HG03521 (cell line): ENCODE data around the gene ROPN1B.
"Not testable (repeated sequence)": the region's sequence is repeated elsewhere in the genome, so short reads cannot be mapped to it uniquely, and the experiment has no call there.

Source experiments
- ATAC-seq: cut with Tn5 transposase; IDR thresholded peaks from one replicate; pipeline ENCODE4 v1.9.1; 2021; ENCODE audit warnings: mild to moderate bottlenecking, moderate library complexity; ENCODE audit not compliant: unreplicated experiment

Gene ROPN1B

GRCh38 chr3:125968701-125969592 is at the start of gene ROPN1B:
Gene ROPN1B, plus strand, starts transcription at chr3:125969178. Its CDS starts 2,877 bp downstream, at chr3:125972055.
- not testable (repeated sequence) for ATAC-seq

GRCh38 chr3:125920191-125920590 is 48.8 kb upstream of the ROPN1B start:
- ATAC-seq: not testable (repeated sequence)

GRCh38 chr3:125920751-125921279 is 48.2 kb upstream of the ROPN1B start:
- not testable (repeated sequence) for ATAC-seq

DNA sequence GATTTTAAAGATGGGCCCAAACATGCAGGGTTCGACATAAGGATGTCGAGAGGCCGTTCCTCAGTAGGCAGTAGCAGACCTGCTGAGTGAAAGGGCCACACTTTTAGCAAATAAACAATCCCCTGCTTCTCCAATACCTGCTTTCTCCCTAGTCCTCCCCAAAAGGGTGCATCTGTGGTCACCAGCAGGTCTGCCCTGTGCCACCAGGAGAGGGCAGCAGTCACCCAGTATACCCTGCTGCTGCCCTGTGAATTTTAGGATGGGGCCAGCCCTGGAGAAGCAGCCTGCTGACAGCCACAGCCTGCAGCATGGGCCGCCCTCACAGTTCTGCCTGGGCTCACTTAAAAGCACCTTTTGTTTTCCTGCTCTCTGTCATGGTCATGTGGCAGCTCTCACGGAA is 47.3 kb upstream of the ROPN1B start:
- ATAC-seq: not testable (repeated sequence)

DNA sequence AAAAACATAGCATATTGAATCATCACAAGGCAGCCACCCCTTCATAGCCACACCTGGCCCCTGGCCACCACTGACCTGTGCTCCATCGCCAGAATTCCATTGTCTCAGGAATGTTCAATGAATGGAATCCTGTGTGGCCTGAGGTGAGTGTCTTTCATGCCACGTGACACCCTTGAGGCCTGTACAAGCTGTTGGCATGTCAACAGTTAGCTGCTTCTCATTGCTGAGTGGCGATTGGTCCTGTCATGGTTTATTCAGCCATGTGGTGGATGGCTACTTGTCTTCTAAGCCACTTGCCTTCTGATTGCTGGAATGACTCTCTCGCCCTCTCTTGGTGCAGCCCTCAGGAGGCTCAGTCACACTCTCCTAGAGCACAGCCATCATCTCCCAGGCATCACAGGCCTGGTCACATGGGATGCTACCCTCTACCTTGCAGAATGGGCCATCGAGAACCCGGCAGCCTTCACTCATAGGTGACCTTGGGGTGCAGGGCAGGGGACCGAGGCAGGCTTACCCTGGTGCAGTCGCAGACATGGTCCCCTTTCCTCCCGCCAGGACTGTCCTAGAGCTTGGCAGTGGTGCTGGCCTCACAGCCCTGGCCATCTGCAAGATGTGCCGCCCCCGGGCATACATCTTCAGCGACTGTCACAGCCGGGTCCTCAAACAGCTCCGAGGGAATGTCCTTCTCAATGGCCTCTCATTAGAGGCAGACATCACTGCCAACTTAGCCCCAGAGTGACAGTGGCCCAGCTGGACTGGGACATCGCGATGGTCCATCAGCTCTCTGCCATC is 45.5 kb upstream of the ROPN1B start:
- ATAC-seq: not testable (repeated sequence)

DNA sequence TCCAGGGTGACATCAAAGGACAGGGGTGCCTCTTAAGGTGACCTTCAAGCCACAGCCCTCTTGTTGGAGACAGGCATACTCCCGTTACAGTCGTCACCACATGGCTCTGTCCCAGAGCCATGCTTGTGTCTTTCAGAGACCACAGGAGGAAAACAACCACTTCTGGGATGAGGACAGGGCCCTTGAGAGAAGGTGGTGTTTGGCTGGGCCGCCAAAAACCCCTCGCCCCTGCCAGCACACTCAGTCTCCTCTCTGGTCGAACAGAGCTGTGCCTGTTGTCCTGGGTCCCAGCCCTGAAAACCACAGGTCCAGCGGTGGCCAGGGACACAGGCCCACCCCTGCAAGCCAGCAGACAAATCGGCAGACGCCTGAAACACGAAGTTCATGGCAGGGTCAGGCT is 44.7 kb upstream of the ROPN1B start:
- not testable (repeated sequence) for ATAC-seq

GRCh38 chr3:125925727-125926126 is 43.3 kb upstream of the ROPN1B start:
- not testable (repeated sequence) for ATAC-seq

DNA sequence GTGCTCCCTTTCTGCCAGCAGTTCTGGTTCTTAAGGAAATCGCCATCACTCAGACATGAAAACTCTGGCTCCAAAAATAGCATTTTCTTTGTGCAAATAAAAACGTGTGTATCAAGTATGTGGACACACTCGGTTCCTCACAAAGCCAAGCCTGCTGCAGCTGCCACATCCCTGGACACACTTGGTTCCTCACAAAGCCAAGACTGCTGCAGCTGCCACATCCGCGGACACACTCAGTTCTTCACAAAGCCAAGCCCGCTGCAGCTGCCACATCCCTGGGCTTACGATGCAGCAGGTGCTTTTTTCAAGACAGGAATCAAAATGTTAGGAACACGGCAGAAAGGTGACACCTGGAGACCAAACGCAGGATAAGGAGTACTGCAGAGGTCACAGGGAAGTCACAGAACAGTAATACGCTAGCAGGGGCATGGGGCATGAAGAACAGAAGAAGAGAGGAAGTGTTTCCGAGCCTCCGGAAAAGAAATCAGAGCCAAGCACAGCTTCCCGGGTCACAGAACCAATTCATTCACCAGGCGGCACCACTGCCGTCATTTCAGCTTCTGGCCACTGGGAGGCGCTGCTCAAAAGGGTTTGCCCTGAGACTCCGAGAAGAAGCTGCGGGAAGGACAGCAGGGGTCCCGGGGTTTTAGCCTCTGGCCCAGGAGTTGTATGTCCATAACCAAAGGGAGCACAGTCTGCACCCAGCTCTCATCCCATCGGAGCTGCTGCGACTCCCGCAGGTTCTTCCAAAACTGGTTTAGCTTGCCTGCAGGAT is 40.0 kb upstream of the ROPN1B start:
- ATAC-seq: not testable (repeated sequence)

DNA sequence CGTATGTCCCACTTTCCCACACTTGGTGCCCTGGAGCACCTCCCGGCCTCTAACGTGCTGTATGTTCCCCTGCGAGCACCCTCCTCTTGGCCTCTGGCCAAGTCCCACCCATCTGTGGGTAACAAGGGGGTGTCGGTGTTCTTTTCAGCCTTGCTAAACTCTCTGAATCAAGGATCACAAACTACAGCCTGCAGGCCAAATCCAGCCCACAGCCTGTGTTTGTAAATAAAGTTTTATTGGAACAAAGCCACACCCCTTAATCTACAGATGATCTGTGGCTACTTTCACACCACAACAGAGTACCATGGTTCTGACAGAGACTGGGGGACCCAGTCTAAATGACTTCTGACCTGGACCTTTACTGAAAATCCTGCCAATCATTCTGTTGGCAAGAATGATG is 39.2 kb upstream of the ROPN1B start:
- not testable (repeated sequence) for ATAC-seq

DNA sequence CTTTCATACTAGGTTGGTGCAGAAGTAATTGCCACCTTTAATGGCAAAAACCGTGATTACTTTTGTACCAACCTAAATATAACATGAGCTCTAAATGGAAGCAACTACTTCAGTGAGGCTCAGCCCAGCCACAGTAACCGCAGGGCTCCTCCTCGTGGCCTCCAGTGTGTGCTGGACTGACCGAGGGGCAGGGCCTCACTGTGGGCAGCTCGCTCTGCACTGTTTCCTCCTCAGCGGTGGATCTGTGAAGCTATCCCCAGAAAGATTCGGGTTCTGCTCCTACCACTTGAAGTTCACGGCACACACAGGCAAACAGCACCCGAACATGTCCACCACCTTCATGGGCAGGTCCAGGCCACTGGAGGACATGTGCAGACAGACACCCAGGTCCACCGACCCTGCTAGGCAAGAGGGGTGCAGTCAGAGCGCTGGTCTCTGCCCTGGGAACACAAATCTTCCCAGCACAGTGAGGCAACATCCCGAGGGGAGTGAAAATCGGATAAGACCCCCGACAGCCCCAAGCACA is 37.6 kb upstream of the ROPN1B start:
- ATAC-seq: not testable (repeated sequence)

DNA sequence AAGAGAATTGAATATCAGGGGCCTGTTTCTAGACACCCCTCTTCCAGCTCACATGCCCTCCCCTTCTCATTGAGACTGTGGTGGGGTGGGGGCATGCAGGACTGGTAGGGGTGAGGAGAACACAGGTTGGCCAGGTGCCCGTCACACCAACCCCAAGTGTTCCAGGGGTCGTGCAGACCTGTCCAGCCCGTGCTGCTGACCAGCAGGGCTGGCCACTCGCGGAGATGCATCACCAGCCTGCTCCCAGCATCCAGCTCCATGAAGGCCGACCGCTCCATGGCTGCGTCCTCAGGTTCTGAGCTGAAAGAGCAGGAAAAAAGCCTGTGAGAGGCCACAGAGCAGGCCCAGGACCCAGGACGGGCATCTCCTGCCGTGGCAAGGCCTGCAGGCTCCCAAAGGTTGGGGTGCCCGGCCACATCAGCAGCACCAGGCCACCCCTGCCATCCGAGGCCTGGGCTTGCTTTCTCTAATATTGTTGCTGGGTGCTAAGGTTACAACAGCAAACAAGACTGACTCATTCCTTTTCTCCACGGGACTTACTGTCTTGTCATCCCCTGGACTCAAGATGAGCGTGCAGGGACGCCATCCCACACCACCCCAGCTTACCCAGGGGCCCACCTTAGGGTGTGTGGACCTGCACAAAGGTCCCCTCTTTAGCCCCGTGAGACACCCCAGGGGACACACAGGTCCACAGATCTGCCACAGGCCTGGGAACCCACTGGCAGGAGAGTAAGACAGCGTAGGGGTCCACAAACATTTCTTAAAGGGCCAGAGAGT is 35.4 kb upstream of the ROPN1B start:
- not testable (repeated sequence) for ATAC-seq

DNA sequence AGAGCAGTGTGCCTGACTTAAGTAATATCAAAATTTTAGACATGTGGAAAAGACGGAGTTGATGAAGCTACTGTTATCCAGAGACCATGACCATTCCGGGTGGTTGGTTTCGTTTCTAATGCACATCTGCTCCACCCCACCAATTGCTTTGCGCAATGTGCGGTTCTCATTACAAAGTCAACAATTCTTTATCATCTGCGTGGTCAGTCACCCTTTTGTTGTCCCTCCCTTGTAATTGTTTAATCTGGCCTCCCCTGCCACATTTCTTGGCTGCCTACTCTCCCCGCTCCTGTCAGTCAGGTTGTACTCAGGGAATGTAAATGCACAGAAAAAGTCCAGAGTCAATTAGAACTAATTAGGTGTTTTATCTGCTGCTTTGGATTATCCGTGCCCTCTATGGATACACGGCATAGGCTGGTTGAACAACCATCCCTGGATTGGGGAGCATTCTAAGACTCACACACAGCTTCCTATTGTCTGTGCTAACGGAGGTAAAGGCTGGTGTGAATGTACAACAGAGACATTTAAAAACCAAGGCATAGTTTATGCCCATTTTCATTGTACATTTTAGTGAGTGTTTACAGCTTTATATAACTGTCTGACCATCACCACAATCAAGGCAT is 33.6 kb upstream of the ROPN1B start:
- ATAC-seq: not testable (repeated sequence)

DNA sequence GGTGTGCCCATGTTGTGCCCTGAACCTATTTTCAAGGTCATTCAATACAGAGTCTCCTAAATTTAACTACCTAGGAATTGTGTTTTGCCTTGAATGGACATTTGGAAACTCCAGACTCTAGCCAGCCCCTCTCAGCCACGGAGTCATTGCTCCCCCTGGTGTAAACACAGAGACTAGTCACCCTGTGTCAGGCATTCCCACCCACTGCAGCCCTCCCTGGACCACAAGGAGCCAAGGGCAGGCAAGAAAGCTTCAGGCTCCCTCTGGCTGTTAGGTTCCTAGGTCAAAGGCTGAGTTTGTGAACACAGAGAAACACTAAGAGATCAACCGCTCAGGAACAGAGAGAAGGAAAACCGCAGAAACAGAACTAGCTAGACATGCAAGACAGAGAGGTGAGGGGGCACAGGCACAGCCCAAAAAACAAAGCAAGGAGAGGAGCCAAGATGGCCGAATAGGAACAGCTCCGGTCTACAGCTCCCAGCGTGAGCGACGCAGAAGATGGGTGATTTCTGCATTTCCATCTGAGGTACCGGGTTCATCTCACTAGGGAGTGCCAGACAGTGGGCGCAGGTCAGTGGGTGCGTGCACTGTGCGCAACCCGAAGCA is 32.7 kb upstream of the ROPN1B start:
- ATAC-seq: not testable (repeated sequence)

- ATAC-seq: not testable (repeated sequence)
Measured at GRCh38 chr3:125936891-125937290, 32.1 kb upstream of the ROPN1B start.

GRCh38 chr3:125947806-125948205 is 21.2 kb upstream of the ROPN1B start:
- ATAC-seq: not testable (repeated sequence)

GRCh38 chr3:125948901-125949300 is 20.1 kb upstream of the ROPN1B start:
- not testable (repeated sequence) for ATAC-seq

DNA sequence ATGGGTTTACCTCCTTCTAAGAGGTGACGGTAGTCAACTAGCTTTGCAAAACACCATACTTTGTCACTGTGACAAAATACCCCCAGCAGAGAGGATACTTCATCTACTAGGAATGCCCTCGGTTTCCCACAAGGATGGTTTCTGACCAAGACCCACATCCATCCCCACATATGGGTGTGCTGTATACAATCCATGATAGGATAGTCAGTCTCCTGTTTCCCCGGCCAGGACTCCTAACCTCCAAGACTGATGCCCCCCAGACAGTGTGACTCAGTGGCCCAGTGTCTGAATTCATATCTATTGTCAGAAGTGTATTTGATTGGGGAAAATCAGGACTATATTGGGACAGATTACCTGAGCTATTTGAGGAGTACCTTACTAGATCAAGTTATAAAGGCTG is 17.8 kb upstream of the ROPN1B start:
- ATAC-seq: not testable (repeated sequence)

- not testable (repeated sequence) for ATAC-seq
Measured at GRCh38 chr3:125957020-125957419, 12.0 kb upstream of the ROPN1B start.
